HG03442 (cell line): ENCODE results near the gene RABL2A.
"Not testable (repeated sequence)": the region's sequence is repeated elsewhere in the genome, so short reads cannot be mapped to it uniquely, and the experiment has no call there.

Experiments
- ATAC-seq: cut with Tn5 transposase; IDR thresholded peaks from one replicate; pipeline ENCODE4 v1.9.1; 2021; ENCODE audit warnings: mild to moderate bottlenecking, moderate library complexity; ENCODE audit not compliant: unreplicated experiment

RABL2A gene

GRCh38 chr2:113626616-113627330, at the start of gene RABL2A:
RABL2A (plus strand) TSS chr2:113627266; CDS start chr2:113628607, 1,341 bp downstream.
- peak; percentile 95 for ATAC-seq

- ATAC-seq: not testable (repeated sequence)
Measured at GRCh38 chr2:113578508-113578907, 48.6 kb upstream of the RABL2A start.

GRCh38 chr2:113582473-113582872, 44.6 kb upstream of the RABL2A start:
- ATAC-seq: not testable (repeated sequence)

- not testable (repeated sequence) for ATAC-seq
Measured at GRCh38 chr2:113583521-113584225, 43.4 kb upstream of the RABL2A start.

GRCh38 chr2:113584311-113585092, 42.6 kb upstream of the RABL2A start:
- ATAC-seq: not testable (repeated sequence)

GRCh38 chr2:113587201-113587600, 39.9 kb upstream of the RABL2A start:
- ATAC-seq: not testable (repeated sequence)

GRCh38 chr2:113589591-113589990, 37.5 kb upstream of the RABL2A start:
- ATAC-seq: not testable (repeated sequence)

- not testable (repeated sequence) for ATAC-seq
Measured at GRCh38 chr2:113591926-113592325, 35.1 kb upstream of the RABL2A start.

GRCh38 chr2:113593280-113593679, 33.8 kb upstream of the RABL2A start:
- ATAC-seq: not testable (repeated sequence)

GRCh38 chr2:113595725-113596124, 31.3 kb upstream of the RABL2A start:
- ATAC-seq: not testable (repeated sequence)

- ATAC-seq: not testable (repeated sequence)
Measured at GRCh38 chr2:113597164-113597563, 29.9 kb upstream of the RABL2A start.

- not testable (repeated sequence) for ATAC-seq
Measured at GRCh38 chr2:113597572-113597971, 29.5 kb upstream of the RABL2A start.

- not testable (repeated sequence) for ATAC-seq
Measured at GRCh38 chr2:113598180-113598579, 28.9 kb upstream of the RABL2A start.

GRCh38 chr2:113598738-113599137, 28.3 kb upstream of the RABL2A start:
- not testable (repeated sequence) for ATAC-seq

GRCh38 chr2:113599208-113599607, 27.9 kb upstream of the RABL2A start:
- not testable (repeated sequence) for ATAC-seq

GRCh38 chr2:113602040-113602769, 24.9 kb upstream of the RABL2A start:
- ATAC-seq: not testable (repeated sequence)

- ATAC-seq: no peak
Measured at GRCh38 chr2:113602869-113603466, 24.1 kb upstream of the RABL2A start.

GRCh38 chr2:113603467-113604084, 23.5 kb upstream of the RABL2A start:
- peak; percentile 100 for ATAC-seq

- ATAC-seq: not testable (repeated sequence)
Measured at GRCh38 chr2:113604085-113604477, 23.0 kb upstream of the RABL2A start.

GRCh38 chr2:113604661-113605060, 22.4 kb upstream of the RABL2A start:
- ATAC-seq: not testable (repeated sequence)
